Activated T-helper 1 cell treated with anti-CD3 and anti-CD28 coated beads, Interleukin-2, amount 50 U/mL, for 16 hours (primary cell): ENCODE data around the gene IFRD2.
"Not testable (repeated sequence)": the region's sequence is repeated elsewhere in the genome, so short reads cannot be mapped to it uniquely, and the experiment has no call there.

ENCODE experiments used
- DNase-seq, 2 donors: peaks; one replicate each; pipeline ENCODE4 v3.0.0-alpha.2; 2020; ENCODE audit warnings: low read depth in 1 of 2, low spot score in 1 of 2

The IFRD2 gene

DNA sequence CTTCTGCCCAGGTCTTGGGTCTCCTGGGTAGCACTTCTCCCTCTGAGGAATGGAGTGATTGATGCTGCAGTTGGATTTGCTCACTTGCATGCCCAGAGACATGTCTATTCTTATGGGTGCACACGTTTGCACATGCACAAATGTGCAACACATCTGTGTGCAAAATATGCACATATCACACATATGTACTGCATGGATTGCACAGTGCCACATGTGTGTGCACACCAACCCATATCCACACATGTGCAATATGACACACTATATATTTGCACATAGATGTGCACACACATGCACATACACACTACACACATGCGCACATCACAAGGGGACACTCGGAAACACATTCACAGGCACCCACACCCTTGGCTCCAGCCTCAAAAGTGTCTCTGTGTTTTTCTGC, 24.0 kb downstream of the IFRD2 start:
- DNase-seq, result no peak

DNA sequence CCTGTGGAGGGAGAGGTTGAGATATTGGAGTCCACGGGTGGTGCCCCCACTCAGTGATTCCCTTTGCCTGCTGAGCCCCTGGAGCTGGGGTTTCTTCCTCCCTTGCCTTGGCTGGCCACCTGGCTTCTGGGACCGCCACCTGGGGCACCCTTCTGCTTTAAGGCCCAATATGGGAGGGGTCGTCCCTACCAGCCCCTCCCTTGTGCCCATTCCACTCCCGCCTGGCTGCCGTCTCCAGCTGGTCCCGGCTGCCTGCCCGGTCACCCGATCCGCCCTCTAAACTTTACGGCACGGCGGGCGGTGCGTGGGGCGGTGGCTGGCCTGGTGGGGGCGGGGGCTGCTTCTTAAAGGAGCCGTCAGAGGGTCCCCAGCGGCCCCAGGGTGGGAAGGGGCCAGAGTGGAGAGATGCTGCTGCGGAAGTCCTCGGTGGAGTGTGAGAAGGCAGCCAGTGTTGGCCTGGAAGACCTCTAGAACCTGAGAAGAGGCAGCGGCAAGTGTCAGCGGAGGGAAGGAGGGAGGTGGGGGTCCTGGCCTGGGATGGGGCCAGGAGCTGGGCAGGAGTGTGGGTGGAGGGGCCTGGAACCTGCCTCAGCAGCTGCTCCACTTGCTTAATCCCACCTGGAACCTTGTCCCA, 24.8 kb downstream of the IFRD2 start:
- DNase-seq, result no peak

DNA sequence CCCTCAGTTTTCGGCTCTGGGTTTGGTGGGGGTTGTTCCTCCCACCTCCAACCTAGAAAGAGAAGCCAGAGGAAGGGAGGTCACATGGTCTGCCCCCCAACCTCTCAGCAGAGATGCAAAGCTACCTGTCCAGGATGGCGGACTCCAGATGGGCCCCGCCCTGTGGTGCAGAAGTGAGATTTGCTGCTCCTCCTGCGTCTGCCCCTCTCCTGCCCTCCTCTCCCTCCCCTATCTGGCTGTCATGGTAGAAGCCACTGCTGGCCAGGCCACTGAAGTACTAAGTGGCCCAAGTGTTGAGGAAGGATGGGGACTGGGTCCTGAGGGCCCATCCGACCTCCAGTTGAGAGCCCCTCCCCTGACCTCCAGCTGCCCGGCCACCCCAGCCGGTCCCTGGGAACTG, 25.4 kb downstream of the IFRD2 start:
- DNase-seq, result no peak

DNA sequence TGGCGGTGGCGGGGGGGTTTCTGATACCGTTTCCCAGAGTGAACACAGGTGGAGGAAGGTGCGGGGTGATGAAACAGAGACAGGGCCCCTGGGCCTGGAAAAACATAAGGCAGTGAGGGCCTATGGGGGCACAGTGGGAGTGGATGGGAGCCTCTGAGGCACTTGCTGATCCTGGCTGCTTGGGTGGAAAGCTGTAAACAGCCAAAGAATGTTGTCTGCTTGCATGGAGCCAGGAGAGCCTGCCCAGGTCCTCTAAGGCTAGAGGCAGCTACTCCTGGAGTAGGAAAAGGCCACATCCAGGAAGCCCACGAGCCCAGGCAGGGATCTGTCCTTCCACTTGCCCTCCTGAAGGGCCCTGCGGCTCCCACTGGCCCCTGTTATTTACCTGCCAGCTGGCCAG, 26.2 kb downstream of the IFRD2 start:
- DNase-seq, result no peak

DNA sequence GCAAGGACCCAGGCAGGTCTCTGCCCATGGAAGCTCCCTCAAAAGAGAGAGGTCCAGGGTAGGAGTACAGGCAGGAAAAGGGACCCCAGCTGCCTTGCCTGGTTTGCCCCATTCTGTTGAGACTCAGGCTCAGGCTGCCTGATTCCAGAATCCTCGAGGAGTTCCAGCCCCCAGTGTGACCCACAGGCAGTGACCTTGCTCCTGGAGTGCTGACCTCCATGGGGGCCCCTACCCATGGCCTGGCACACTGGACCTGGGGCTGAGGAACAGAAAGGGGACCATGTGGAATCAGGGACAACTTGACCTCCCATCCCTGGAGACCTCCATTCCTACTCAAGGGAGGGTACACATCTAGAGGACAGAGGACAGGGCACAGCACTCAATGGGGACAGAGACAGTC, 26.7 kb downstream of the IFRD2 start:
- no peak for DNase-seq

DNA sequence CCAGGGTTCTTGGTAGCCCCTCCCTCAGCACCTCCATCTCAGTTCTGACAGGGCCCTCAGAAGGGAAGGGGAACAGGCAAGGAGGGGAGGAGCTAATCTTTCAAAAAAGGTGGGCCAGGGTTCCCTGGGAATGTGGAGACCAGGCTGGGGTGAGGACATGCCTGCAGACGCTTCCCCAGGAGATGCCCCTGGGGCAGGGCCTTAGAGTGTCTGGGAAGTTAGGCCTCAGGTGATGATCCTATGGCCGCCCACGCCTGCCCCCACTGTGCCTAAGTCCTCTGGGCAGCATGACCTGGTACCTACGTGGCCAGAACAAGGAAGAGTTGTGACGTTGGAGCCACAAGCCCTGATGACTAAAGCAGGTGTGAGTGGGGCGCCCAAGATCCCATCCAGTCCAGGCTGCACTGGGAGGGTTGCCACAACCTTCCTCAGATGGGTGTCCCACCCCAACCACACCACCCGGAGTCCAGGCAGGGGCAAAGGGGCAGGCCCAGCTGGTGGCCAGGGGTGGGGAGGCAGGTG, 27.2 kb downstream of the IFRD2 start:
- no peak for DNase-seq

DNA sequence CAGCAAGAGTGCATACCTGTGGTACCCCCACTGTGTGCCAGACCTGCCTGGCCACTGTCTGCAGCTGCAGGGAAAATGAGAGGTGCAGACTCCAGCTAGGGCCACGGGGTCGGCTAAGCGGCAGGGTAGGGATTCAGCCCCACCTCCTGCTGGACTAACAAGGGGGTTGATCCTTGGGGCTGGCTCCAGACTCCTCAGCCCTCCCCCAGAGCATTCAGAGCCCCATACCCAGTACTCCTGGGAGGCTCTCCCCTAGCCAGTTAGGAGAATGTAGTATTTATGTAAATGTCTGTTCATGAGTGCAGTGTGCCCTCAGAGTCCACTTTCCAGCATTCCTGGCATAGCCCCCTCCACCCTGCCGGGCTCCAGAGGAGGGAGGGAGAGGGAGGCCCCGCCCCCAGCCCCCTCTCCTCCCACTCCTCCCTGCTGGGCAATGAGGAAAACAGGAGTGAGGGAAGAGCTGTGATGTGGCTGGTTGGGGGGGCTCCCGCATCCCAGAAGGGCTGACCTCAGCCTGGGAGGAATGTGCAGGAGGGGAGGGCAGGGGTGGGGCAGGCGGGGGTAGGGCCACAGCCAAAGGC, 27.8 kb downstream of the IFRD2 start:
- DNase-seq, result no peak

DNA sequence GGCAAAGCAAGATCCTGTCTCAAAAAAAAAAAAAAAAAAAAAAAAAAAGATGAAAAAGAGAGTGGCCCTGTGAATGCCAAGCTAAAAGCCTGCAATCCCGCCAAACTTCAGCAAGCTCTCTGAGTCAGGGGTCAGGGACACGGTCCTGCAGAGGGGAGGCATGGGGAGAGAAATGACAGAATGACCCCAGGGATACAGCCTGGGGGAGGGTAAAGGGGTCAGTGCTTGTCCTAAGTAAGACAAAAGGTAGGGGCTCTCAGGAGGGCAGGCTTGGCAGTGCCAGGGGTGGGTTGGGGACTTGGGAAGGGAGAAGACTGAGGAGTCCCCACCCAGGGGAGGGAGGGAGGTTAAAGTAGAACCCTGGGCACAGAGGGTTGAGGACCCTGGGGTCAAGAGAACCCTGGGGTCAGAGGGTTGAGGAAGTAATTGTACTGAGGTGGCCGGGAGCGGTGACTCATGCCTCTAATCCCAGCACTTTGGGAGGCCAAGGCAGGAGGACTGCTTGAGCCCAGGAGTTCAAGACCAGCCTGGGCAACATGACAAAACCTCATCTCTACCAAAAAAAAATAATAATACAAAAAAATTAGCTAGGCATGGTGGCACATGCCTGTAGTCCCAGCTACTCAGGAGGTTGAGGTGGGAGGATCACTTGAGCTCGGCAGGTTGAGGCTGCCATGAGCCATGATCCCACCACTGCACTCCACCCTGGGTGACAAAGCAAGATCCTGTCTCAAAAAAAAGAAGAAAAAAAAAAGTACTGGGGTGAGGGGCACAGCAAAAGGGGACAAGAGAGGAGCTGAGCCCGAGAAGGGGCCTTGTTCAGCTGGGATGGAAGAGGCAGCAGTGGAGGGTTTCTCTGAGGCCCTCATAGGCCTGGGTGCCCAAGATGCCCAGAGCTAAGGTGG, 28.5 kb downstream of the IFRD2 start:
- DNase-seq, result no peak

DNA sequence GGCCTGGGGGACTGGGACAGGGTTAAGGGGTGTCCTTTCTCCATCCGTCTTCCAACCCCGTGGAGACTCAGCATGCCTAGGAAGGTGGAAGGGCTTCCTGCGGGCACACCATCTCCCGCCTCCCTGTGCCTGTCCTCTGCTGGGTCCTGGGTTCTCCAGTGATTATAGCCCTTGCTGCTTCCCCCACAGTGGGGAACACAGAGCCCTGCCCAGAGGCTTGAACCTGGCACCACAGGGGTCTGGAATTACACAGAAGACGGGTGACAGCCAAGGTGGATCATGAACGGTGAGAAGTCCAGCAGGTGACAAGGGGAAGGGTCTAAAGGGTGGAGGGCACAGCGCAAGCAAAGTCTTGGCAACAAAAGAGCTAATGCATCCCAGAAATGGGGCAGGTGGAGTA, 29.5 kb downstream of the IFRD2 start:
- DNase-seq, result no peak

DNA sequence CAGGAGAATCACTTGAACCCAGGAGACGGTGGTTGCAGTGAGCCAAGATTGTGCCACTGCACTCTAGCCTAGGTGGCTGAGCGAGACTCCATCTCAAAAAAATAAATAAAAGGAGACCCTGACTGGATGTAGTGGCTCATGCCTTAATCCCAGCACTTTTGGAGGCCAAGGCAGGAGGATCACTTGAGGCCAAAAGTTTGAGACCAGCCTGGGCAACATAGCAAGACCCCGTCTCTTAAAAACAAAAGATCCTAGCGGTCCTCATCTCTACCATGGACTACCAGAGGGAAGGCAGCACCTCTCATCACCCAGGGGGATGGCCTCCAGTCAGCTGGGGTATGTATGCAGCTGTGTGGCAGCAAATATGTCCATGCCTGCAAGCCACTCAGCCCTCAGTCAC, 30.0 kb downstream of the IFRD2 start:
- not testable (repeated sequence) for DNase-seq

DNA sequence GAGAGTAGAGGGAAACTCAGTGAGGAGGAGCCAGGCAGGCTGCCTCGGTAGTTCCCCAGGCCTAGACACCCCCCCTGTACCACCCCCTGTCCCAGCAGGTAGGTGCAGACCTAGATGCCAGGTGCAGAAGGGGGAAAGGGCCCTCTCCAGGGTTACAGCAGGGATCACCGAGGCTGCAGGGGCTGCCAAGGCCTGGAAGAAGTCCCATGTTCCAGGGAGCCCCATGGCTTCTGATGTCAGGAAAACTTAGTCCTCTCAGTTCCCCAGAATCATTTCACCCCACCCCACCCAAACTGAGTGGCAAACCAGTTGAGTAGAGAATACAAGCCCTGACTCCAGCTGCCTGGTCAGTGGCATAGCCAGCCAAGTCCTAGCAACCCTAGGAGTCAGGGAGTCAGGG, 30.7 kb downstream of the IFRD2 start:
- DNase-seq, result no peak

DNA sequence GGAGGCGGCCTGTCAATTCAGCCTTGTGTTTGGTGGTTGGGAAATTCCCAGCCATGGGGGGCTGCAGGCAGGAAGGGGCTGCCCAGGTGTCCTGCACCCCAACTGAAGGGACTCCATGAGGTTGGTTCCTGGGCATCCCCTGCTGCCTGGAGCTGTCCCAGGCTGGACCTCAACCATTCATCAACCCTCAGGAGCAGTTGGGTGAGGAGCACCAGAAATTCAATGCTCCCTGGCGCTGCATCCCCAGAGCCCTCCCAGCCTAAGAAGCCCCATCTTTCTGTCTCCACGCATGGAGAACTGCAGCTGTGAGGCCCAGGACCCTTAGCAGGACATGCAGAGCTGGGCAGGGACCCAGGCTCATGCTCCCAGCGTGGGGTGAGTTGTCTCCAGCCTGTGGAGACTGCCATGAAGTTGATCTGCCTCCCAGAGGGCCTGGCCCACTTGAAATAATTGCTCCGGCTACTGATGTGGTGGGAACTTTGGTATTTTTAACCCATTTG, 31.2 kb downstream of the IFRD2 start:
- DNase-seq, result no peak

DNA sequence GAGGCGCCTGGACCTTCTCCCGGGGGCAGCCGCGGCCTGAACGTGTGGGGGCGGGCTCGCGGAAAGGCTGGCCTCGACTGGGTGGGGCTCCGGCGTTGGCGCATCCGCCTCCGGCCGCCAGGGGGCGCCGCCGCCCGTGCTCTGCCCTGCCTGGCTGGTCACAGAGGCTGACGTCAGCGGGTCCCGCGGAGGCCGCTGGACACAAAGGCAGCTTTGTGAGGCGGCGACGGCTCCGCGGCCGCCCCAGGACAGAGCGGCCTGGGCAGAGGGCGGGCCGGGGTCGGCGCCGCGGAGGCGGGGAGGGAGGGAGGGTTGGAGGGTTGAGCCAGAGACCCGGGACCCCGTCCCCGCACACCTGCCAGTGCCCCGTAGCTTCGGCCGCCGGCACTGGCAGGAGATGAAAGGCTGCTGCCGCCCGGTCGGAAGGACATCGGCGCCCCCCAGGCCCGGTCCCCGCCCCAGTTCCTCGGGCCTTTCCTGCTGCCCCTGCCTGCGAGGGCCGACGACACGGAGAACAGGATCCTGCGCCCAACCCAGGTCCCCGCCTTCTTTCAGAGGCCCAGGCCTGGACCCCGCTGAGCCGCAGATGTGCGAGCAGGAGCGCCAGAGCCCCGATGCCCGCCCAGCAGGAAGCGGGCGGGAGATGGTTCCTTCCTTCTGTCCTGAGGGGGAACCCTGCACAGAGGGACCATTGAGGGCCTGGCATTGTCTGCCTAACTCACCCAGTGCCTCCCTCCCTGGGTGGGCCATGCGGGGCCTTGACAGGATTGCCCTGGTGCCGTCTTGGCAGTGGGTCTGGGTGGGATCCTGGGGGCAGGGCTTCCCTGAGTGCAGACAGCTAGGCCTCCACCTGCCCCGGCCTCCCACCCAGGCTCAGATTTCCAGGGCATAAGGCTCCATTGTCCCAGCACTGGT, 31.9 kb downstream of the IFRD2 start:
- peak; percentile 59 to 78 for DNase-seq

DNA sequence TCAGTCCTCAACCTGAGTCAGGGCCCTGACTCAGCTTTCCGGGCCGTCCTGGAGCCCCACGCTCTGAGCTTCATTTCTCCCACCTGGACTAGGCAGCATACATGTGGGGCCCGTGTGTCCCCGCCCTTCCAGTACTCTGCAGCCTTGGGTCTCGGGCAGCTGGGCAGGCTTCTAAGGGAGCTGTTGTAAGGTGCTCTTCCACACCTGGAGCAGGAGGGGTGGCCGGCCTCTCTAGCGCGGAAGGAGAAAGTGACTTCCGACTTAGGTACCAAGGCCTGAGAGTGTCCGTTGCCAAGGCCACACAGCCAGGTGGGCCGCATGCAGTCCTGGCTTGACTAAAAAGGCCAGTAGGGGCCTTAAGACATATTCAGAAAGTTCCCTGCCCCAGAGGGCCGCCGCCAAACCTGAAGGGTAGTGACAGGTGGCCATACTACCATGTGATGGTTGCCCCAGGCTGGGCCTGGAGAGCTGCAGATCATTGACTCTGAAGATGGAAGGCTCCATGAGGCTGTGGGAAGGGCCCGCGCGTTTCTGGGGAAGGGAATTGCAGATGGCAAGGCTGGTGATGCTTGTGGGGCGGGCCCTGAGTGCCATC, 32.7 kb downstream of the IFRD2 start:
- no peak for DNase-seq

DNA sequence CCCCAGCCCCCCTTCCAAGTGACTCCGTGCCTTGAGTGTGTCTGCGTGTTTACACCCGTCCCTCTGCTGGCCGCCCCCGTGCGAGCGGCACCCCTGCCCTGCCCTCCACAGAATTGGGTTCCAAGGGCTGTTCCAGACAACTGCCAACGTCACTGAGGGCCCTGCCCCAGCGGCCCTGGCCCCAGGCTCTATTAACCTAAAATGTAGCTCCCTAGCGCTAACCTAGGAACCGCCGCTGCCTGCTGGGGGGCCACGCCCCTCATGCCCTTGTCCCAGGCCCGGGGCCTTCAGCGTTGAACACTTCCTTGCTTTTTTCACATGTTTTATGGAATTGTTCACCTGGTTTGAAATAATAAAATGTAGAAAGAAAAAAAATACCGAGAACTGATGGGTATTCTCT, 33.2 kb downstream of the IFRD2 start:
- DNase-seq, result no peak

DNA sequence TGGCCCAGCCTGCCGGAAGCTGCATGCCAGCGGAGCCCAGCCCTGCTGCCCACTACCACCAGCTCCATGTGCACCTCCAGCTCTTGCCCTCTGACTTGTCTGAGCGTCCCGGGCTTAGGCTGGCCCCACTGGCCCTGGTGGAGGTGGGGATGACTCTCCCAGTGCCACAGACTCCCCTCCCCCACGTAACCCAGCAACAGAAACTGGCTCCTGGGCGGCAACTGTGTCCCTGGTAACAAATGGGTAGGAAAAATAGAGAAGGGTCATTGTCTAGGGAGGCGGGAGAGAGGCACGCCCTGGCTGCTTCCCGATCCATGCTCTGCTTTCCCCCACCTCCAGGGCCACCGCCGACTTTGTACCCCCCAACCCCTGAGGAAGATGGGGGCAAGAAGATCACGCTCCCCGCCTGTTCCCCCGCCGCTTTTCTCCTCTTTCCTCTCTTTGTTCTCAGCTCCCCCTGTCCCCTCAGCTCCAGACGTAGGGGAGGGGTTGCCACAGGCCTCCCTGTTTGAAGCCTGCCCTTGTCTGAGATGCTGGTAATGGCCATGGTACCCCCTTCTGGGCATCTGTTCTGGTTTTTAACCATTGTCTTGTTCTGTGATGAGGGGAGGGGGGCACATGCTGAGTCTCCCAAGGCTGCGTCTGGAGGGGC, 34.1 kb downstream of the IFRD2 start:
- no peak for DNase-seq

DNA sequence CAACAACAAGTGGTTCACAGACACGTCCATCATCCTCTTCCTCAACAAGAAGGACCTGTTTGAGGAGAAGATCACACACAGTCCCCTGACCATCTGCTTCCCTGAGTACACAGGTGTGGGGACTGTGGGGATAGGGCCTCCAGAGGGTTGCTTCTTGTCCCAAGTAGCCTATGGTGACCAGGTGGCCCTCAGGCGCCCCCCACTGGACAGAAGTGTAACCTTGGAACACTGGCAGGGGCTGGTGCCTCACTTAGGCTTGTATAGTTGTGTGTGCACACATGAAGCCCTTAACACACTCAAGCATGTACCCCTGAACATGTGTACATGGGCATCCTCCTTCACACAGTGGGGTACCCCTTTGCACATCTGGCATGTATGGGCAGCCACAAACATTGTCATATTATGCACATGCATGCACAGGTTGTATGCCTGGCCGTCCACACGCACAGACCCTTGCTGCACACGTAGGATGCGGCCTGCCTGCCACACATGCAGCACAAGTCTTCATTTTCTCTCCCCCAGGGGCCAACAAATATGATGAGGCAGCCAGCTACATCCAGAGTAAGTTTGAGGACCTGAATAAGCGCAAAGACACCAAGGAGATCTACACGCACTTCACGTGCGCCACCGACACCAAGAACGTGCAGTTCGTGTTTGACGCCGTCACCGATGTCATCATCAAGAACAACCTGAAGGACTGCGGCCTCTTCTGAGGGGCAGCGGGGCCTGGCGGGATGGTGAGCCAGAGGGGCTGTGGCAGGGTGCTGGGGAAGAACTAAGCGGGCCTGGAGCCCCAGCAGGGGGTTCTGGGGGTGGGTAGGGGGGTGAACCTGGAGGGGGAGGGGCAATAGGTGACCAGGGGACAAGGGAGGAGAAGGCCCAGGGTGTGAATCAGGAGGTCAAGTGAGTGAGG, 35.0 kb downstream of the IFRD2 start:
- DNase-seq, result no peak

DNA sequence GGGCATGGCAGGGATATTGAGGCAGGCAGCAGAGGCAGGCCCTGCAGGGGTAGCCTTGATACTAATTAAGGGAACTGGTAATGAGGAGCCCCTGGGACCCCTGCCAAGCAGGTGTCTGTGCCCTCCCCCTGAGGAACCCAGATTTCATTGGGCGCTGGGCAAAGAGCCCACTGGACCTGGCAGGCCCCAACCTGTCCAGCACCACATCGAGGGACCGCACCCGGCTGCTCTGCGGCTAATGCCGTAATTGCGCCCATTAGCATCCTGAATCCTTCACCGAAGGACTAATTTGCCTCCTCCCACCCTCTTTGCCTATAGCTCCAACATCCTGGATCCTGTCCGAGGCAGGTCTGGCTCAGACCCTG, 37.0 kb downstream of the IFRD2 start:
- no peak for DNase-seq
